NCI-H1930 (cell line): Measurements from ENCODE around the gene CTAGE15.
"Not testable (repeated sequence)": the region's sequence is repeated elsewhere in the genome, so short reads cannot be mapped to it uniquely, and the experiment has no call there.

Source experiments
- DNase-seq, 2 experiments: peaks; one replicate each; lab custom pipeline; 2025; lab: John Stamatoyannopoulos, UW

Gene CTAGE15

DNA sequence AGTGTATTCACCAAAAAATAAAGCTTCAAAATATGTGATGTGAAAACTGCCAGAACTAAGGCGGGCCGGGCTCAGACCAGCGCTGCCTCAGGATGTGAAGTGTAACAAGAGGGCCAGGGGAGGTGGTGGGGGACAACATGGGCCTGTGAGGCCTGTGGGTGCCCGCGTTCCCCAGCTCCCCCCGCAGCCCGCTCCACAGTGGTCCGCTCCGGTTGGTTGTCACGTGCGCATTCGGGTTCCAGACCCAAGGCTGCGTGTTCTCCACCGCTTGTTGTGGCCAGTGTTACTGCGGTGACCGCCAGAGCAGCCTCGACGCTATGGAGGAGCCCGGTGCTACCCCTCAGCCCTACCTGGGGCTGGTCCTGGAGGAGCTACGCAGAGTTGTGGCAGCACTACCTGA lies at the start of gene CTAGE15:
CTAGE15 (plus strand) TSS at position 301 of the 400 bp plus-strand sequence; CDS start at position 318, 17 bp downstream.
- not testable (repeated sequence) for DNase-seq

GRCh38 chr7:143522309-143522916 lies 49.2 kb upstream of the CTAGE15 start:
- DNase-seq, result not testable (repeated sequence)

DNA sequence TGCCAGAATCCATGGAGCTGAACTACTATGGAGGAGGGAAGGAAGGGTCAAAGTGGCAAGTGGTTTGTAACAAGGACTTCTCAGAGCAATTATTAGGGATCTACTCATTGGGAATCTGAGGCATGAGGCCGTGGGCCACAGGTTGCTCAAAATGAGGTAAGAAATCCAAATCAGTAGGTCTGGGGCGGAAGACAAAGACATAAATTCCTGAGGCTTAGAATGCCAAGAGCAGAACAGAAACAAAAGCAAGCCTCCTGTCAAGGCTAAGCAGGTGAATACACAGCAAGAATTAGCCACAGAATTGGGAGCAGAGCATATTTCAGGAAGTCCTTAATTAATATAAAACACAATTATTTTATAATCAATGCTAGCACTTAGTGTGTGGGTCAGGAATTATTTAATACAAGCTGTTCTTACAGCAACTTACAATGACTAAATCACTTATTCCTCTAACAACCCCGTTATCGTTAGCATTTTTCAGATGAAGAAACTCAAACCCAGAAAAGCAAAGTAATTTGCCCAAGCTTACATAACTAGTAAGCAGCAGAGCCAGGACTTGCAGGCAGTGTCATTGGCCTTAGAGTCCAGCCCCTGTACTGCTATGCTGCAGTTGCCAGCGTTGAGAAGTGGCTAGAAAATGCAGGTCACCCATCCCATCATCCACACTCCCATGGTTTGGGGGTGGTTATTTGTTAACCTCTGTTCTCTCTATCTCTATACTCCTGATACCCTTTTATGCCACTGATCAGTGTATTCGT lies 40.3 kb upstream of the CTAGE15 start:
- not testable (repeated sequence) for DNase-seq

GRCh38 chr7:143531932-143532331 lies 39.7 kb upstream of the CTAGE15 start:
- not testable (repeated sequence) for DNase-seq

GRCh38 chr7:143533213-143533839 lies 38.3 kb upstream of the CTAGE15 start:
- not testable (repeated sequence) for DNase-seq

DNA sequence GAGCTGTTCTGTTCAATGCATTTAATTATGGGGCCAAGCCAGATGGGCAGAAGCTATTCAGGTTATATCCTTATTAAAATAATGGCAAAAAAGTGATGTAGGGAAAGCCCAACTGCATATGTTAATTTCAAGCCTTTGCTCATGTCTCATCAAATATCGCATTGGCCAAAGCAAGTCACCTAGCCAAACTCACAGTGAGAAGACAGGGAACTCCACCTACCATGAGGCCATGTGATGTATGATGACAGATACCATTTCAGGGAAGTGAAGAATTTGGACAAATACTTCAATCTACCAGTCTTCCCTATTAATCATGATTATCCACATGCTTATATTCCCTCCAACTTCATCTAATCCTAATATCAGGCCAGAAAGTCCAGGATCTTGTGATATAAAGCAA lies 35.2 kb upstream of the CTAGE15 start:
- not testable (repeated sequence) for DNase-seq

DNA sequence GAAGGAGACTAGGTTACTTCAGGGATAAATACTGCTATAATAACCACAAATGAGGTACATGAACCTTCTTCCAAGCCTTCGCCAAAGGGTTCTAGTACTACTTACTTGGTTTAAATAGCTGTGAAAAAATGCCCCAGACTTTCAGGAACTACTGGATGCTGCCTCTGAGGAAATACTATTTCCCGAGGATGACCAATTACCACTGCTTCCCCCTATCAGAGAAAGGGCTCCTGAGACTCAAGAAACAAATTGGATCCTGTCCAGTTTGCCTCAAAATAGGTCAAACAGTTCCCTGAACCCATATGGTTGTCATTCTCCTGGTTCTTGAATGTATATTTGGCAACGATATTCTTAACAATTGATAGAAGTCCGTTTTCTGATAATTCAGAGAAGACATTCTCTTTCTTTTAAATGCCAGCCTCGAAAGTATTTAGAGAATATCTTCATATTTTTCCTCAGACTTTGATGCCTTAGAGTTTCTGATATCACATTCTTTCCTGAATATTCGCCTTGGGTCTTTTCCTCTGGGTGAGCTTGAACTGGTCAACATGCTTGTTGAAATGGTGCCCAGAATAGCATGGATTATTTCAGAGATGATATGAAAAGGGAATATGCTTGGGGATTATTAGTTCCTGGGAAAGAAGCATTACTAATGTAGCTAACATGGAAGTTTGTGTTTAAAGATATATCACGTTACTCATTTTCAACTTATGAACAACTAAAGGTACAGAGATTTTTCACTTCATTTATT lies 28.1 kb upstream of the CTAGE15 start:
- DNase-seq, result not testable (repeated sequence)

DNA sequence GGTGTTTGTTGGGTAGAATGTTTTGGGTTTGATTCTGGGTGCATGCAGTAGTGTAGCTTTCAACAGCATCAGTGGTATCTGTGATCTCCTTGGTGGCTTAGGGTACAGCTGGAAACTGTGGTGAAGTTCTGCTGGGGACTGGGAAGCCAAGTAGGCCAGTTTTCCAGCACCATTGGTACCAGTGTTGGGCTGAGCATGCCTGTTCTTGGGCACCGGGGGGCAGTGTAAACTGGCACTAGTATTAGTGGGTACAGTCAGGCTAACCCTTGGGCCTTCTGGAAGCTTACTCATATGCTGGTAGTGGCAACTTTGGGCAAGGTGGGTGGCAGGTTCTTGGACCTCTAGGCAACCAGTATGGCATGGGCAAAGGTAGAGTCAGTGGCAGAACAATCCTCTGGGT lies 15.6 kb upstream of the CTAGE15 start:
- DNase-seq, result not testable (repeated sequence)

DNA sequence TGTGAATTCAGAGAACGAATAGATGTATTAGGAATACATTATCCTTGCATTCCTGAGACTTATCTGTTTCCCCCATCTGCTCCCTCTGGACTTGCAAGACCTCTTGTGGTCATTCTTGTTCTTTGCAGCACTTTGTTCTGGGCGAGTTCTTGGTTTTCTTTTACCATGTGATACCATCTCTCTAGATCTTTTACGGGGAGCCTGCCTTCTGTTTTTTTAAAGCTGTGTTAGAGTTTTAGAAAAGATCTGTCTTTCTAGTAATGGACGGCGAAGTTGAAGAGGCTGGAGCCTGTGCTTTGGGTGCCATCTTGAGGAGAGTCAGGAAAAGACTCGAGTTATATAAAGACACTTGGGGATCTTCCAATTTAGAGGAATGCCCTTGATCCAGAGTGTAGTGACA lies 8.3 kb upstream of the CTAGE15 start:
- not testable (repeated sequence) for DNase-seq

DNA sequence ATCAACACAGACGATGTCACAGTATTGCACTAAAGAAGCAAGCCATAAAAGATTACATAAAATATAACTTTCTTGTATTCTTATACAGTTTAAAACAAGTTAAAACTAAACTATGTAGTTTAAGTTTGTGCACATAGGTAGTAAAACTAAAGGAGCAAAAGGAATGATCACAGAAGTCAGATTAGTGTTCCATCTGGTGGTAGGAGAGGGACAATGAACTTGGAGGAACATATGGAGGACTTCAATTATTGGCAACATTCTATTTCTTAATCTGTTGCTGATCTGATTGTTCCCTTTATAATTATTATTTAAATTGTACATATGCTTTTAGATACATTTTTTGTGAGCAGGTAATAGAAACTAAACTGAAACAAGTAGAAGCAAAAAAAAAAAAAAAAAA lies 5.6 kb upstream of the CTAGE15 start:
- not testable (repeated sequence) for DNase-seq

- not testable (repeated sequence) for DNase-seq
Measured at GRCh38 chr7:143588183-143588582, 16.6 kb downstream of the CTAGE15 start.

DNA sequence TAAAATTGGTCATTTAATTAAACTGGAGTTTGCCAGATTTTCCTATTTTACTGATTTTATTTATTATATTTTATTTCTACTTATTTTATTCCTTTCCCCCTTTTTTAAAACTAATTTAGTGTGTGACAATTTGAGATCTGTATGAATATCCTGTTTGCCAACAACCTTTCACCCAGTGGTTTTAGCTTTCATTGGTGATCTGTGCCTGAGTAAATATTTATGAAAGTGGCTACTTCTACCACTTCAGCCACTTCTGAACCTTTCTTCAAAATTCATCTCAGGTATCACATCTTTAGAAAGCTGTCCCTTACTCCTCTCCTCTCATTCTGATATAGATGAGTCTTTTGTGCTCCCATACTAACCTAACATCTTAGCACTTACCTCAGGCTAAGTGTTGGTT lies 18.3 kb downstream of the CTAGE15 start:
- DNase-seq, result not testable (repeated sequence)

DNA sequence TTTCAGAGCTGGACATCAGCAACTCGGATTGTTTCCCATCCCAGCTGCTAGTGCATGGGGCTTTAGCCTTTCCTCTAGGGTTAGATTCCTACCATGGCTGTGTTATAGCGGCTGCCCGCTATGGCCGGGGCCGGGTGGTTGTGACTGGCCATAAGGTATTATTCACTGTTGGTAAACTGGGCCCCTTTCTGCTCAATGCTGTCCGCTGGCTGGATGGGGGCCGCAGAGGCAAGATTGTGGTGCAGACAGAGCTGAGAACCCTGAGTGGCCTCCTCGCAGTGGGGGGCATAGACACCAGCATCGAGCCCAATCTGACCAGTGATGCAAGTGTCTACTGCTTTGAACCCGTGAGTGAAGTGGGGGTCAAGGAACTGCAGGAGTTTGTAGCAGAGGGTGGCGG lies 26.5 kb downstream of the CTAGE15 start:
- not testable (repeated sequence) for DNase-seq

DNA sequence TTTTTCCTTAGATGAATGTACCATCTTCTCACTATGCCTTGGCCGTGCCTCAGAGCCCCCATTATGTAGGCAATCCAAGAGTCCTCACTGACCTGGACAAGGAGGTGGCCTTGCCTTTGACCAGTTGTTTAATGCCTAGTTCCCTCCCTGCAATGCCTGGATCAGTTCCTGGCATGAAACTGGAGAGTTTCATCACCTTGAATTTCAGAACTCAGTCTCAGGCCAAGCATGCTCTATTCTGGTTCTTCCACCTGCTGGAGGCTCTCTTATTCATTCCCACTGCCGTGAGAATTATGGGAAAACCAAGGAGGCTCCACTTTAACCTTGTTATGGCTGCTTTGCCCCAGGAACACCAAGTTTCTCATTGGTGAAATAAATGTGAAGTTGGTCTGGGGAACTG lies 31.9 kb downstream of the CTAGE15 start:
- DNase-seq, result not testable (repeated sequence)

GRCh38 chr7:143606088-143606487 lies 34.5 kb downstream of the CTAGE15 start:
- not testable (repeated sequence) for DNase-seq

GRCh38 chr7:143615545-143615944 lies 43.9 kb downstream of the CTAGE15 start:
- DNase-seq, result not testable (repeated sequence)

DNA sequence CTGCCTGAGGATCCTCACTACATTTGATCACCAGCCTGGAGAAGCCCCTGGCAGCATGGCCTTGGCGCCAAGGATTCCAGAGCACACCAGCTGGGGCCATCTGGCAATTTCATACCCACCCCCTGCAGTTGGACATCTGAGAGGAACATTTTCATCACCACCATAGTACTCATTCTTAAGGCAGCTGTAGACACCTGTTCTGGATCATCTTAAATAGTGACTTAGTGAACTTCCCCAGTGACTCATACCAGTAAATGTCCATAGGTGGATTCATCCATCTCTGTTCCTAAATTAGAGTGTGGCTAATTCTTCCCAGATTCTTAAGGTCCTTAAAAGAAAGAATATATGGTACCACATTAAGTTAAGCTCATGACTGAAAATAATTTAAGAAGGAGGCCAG lies 45.6 kb downstream of the CTAGE15 start:
- not testable (repeated sequence) for DNase-seq

DNA sequence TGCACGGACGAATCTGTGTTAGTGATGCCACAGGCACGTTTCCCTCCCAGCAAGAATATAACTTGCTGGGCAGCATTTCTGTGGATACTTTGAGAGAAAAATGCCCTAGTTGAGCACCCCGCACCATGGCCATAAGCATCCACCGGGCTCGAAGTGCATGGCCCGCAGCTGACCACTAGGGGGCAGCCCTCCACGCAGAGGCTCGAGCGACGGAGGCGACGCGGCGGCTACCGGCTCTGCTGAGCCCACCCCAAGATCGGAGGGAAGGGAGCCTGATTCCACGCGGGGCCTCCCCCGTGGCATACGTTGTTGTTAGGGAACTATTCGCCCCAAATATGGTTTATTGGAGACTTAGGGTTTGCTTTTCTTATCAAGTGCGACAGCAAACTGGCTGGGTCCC lies 48.5 kb downstream of the CTAGE15 start:
- DNase-seq, result not testable (repeated sequence)

- DNase-seq, result not testable (repeated sequence)
Measured at GRCh38 chr7:143620646-143621045, 49.0 kb downstream of the CTAGE15 start, which contains the start of gene TCAF2. Gene TCAF2, plus strand, starts transcription at chr7:143620974.

- DNase-seq, result not testable (repeated sequence)
Measured at GRCh38 chr7:143621175-143621574, 49.6 kb downstream of the CTAGE15 start.

GRCh38 chr7:143622130-143622529 lies 50.5 kb downstream of the CTAGE15 start:
- not testable (repeated sequence) for DNase-seq
